ENCODE data around the gene AKR1D1.

The AKR1D1 gene

GRCh38 chr7:138154661-138155060, 78.4 kb downstream of the AKR1D1 start:
- no peak for TF ChIP-seq CTCF (IDR thresholded peaks at IDR 0.05)
- no peaks in the 10 kb centered on the region for H3K4me1 ChIP-seq
- no peak overlapping the region for H2AFZ ChIP-seq
- no peaks in the 10 kb centered on the region for H3K9me3 ChIP-seq (ENCODE audit: control insufficient read depth, low read length)
- no peaks in the 10 kb centered on the region for H3K79me2 ChIP-seq
- no peak overlapping the region for H3K4me2 ChIP-seq (ENCODE audit: low read length)
- H3K27ac ChIP-seq: no peak overlapping the region
- no peak overlapping the region for H3K9ac ChIP-seq
- no peaks in the 10 kb centered on the region for H3K36me3 ChIP-seq (ENCODE audit: control insufficient read depth, insufficient read depth, low read length)
- no peak overlapping the region for H3K4me3 ChIP-seq (ENCODE audit: low read depth, low read length)
- no peaks in the 10 kb centered on the region for H3K27me3 ChIP-seq (ENCODE audit: control insufficient read depth, insufficient read depth, low read length)

DNA sequence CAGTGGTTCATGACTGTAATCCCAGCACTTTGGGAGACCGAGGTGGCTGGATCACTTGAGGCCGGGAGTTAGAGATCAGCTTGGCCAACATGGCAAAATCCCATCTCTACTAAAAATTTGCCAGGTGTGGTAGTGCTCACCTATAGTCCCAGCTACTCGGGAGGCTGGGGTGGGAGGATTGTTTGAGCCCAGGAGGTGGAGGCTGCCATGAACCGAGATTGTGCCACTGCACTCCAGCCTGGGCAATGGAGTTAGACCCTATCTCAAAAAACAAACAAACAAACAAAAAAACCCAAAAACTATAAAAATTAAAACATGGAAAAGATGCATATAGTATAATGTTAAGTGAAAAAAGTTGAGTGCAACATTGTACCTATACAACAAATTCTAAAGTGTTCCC, 81.4 kb downstream of the AKR1D1 start:
- Histone ChIP-seq H3K4me1 (no peaks in the 10 kb centered on the region), H3K79me2 (no peaks in the 10 kb centered on the region), H3K4me3 (ENCODE audit: low read depth, low read length) (no peak overlapping the region), H3K36me3 (ENCODE audit: control insufficient read depth, insufficient read depth, low read length) (no peaks in the 10 kb centered on the region), H2AFZ (no peak overlapping the region), H3K4me2 (ENCODE audit: low read length) (no peak overlapping the region), H3K9me3 (ENCODE audit: control insufficient read depth, low read length) (no peaks in the 10 kb centered on the region), H3K9ac (no peak overlapping the region), H3K27me3 (ENCODE audit: control insufficient read depth, insufficient read depth, low read length) (no peaks in the 10 kb centered on the region), H3K27ac (no peak overlapping the region)
- TF ChIP-seq CTCF (IDR thresholded peaks at IDR 0.05): no peak

DNA sequence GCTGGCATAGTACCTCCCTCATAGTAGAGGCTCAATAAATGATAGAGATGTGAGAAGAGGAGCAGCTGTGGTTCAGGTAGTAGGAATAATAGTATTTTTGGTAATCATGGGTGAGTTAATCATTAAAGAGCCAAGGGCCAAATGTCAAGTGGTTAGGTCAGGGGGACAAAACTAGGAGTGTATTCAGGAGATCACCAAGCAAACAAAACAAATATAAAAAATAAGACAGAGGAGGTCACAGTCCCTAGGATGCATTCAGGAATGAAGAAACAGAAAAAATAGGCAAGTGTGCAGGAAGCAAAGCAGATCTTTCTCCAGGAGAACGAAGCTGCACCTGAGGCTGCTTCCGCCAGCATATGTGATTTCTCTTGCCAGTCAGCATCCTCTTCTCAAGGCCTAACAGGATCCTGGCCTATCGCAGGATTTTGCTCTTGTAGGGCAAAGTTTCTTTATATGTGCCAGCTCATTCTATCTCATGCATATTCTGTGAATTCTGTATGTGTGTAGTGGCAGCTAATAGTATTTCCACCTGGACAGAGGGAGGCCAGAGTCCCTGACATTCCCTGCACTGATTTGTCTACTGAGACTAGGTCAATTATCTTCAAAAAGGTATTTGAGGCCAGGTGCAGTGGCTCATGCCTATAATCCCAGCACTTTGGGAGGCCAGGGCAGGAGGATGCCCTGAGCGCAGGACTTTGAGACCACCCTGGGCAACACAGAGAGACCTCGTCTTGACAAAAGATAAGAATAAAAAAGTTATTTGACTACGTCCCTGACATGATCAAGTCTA, 82.7 kb downstream of the AKR1D1 start:
- Histone ChIP-seq H3K36me3 (ENCODE audit: control insufficient read depth, insufficient read depth, low read length) (no peaks in the 10 kb centered on the region), H3K27me3 (ENCODE audit: control insufficient read depth, insufficient read depth, low read length) (no peaks in the 10 kb centered on the region), H3K79me2 (no peaks in the 10 kb centered on the region), H3K4me2 (ENCODE audit: low read length) (no peak overlapping the region), H3K4me3 (ENCODE audit: low read depth, low read length) (no peak overlapping the region), H3K9me3 (ENCODE audit: control insufficient read depth, low read length) (no peaks in the 10 kb centered on the region), H3K9ac (no peak overlapping the region), H3K27ac (no peak overlapping the region), H2AFZ (no peak overlapping the region), H3K4me1 (no peaks in the 10 kb centered on the region)
- no peak for TF ChIP-seq CTCF (IDR thresholded peaks at IDR 0.05)

DNA sequence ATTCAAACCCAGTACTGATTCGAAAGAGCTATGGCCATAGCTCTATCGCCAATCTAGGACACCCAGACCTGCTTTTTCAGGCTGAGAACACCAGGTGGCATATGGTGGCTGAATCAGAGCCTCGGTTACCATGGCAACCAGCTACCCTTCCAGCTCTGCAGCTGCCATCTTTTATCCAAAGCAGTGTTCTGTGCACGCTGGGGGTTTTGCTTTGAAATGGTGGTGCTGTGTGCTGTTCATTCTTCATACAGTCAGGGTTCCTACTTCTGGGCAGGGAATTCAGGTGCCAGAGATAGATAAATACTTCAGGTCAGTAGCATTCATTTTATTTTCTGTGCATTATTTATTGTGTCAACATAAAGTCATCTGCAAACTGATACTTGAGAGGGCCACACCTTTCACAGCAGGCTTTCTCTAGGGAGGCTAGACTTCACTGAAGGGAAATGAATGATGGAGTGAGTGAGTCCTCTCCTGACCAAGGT, 85.4 kb downstream of the AKR1D1 start:
- H3K27ac ChIP-seq: no peak overlapping the region

More for the DNA sequence above, 85.4 kb downstream of the AKR1D1 start:
- H3K79me2 ChIP-seq: no peaks in the 10 kb centered on the region
- no peak overlapping the region for H3K9ac ChIP-seq
- H3K4me1 ChIP-seq: no peaks in the 10 kb centered on the region
- no peak overlapping the region for H3K4me3 ChIP-seq (ENCODE audit: low read depth, low read length)
- H3K27me3 ChIP-seq (ENCODE audit: control insufficient read depth, insufficient read depth, low read length): no peaks in the 10 kb centered on the region
- peak; percentile 40 for TF ChIP-seq CTCF (IDR thresholded peaks at IDR 0.05)
- H3K4me2 ChIP-seq (ENCODE audit: low read length): peak overlapping the region; percentile 24
- no peaks in the 10 kb centered on the region for H3K36me3 ChIP-seq (ENCODE audit: control insufficient read depth, insufficient read depth, low read length)
- H2AFZ ChIP-seq: peak overlapping the region; percentile 73
- H3K9me3 ChIP-seq (ENCODE audit: control insufficient read depth, low read length): no peaks in the 10 kb centered on the region
